Astrocyte (in vitro differentiated cells and primary cell): ENCODE measurements around the gene TNFRSF1B. TPM values are rescaled to one million over a fixed set of nuclear protein-coding genes. Genes with fewer than 3 reads are reported as not detected.

Source experiments
- DNase-seq: peaks from one replicate; pipeline ENCODE4 v3.0.0-alpha.2; 2010; ENCODE audit warnings: low read depth
- FAIRE-seq: peaks from 2 replicates; lab custom pipeline; 2011; peaks lifted over from hg19 to GRCh38; lab: Jason Lieb, UNC
- H2AFZ ChIP-seq: 2 replicates; pipeline ENCODE4 v1.6.0; 2012; ENCODE audit warnings: low read depth, low read length, inconsistent platforms
- H3K27ac ChIP-seq: 2 replicates; pipeline ENCODE4 v1.5.1; 2011; ENCODE audit warnings: low read depth, low read length, inconsistent platforms
- H3K27me3 ChIP-seq: 2 replicates; pipeline ENCODE4 v1.6.0; 2011; ENCODE audit warnings: low read length, inconsistent platforms; ENCODE audit not compliant: insufficient read depth
- H3K36me3 ChIP-seq: 2 replicates; pipeline ENCODE4 v1.5.1; 2011; ENCODE audit warnings: low read length, inconsistent platforms; ENCODE audit not compliant: insufficient read depth
- H3K4me1 ChIP-seq: 2 replicates; pipeline ENCODE4 v1.5.1; 2011; ENCODE audit warnings: low read length, inconsistent platforms; ENCODE audit not compliant: insufficient read depth
- H3K4me2 ChIP-seq: 2 replicates; pipeline ENCODE4 v1.6.0; 2012; ENCODE audit warnings: low read length, inconsistent platforms
- H3K4me3 ChIP-seq: 2 replicates; pipeline ENCODE4 v1.5.1; 2011; ENCODE audit warnings: low read depth, mild to moderate bottlenecking, low read length, inconsistent platforms; ENCODE audit not compliant: insufficient read depth
- H3K79me2 ChIP-seq: 2 replicates; pipeline ENCODE4 v1.6.0; 2012; ENCODE audit warnings: mild to moderate bottlenecking, low read length, inconsistent platforms; ENCODE audit not compliant: insufficient read depth
- H3K9ac ChIP-seq: 2 replicates; pipeline ENCODE4 v1.6.0; 2012; ENCODE audit warnings: mild to moderate bottlenecking, low read length, inconsistent platforms
- H3K9me3 ChIP-seq: 2 replicates; pipeline ENCODE4 v1.5.1; 2012; ENCODE audit warnings: low read depth, mild to moderate bottlenecking, low read length, inconsistent platforms; ENCODE audit not compliant: insufficient read depth
- H4K20me1 ChIP-seq: 2 replicates; pipeline ENCODE4 v1.6.0; 2012; ENCODE audit warnings: low read length, inconsistent platforms; ENCODE audit not compliant: insufficient read depth
- H3K27ac Mint-ChIP-seq: one replicate; pipeline ENCODE4 v1.8.0; 2021; ENCODE audit warnings: mild to moderate bottlenecking, mixed read lengths; ENCODE audit not compliant: unreplicated experiment
- H3K27me3 Mint-ChIP-seq: one replicate; pipeline ENCODE4 v1.8.0; 2021; ENCODE audit warnings: low read depth, mixed read lengths; ENCODE audit not compliant: unreplicated experiment
- H3K36me3 Mint-ChIP-seq: one replicate; pipeline ENCODE4 v1.8.0; 2021; ENCODE audit warnings: low read depth, mixed read lengths; ENCODE audit not compliant: unreplicated experiment
- H3K4me1 Mint-ChIP-seq: one replicate; pipeline ENCODE4 v1.8.0; 2021; ENCODE audit warnings: low read depth, mixed read lengths; ENCODE audit not compliant: unreplicated experiment
- H3K4me3 Mint-ChIP-seq: one replicate; pipeline ENCODE4 v1.8.0; 2021; ENCODE audit warnings: mild to moderate bottlenecking, moderate library complexity, mixed read lengths; ENCODE audit not compliant: unreplicated experiment
- H3K9me3 Mint-ChIP-seq: one replicate; pipeline ENCODE4 v1.8.0; 2021; ENCODE audit warnings: mild to moderate bottlenecking, mixed read lengths; ENCODE audit not compliant: unreplicated experiment
- EZH2 ChIP-seq: IDR thresholded peaks from 2 replicates; pipeline ENCODE4 v1.6.1; 2012; ENCODE audit warnings: mild to moderate bottlenecking, low read length, inconsistent platforms; ENCODE audit not compliant: insufficient read depth
- total RNA-seq: library from RNA; stranded (reverse); gene quantifications from 2 replicates; pipeline ENCODE4 v1.2.1, GENCODE V29; 2021
- TF ChIP-seq, protein P1 (sequence below): IDR thresholded peaks from 2 replicates; pipeline ENCODE4 v1.5.1; 2011; ENCODE audit warnings: low read depth, mild to moderate bottlenecking, inconsistent platforms, low read length, moderate library complexity; ENCODE audit not compliant: insufficient read depth

TNFRSF1B gene
- total RNA-seq, 1 donor from 2014 or later, result 0.09 TPM

DNA sequence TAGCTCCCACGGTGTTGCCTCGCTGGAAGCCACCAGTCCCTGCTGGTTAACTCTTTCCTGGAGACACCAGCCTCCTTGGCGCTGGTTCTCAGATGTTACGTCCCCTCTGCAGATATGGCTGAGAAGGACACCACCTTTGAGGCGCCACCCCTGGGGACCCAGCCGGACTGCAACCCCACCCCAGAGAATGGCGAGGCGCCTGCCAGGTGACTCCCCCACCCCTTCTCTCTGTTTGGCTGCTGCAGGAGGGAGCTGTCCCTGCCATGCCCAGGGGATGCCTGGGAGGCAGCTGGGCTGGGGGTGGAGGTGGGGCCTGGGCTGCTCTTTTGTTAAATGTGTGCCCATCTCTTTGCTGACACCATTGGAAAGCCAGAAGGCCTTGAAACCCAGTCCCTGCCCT is 43.6 kb upstream of the TNFRSF1B start:
- no peak for TF ChIP-seq EZH2
- TF ChIP-seq, protein P1, sequence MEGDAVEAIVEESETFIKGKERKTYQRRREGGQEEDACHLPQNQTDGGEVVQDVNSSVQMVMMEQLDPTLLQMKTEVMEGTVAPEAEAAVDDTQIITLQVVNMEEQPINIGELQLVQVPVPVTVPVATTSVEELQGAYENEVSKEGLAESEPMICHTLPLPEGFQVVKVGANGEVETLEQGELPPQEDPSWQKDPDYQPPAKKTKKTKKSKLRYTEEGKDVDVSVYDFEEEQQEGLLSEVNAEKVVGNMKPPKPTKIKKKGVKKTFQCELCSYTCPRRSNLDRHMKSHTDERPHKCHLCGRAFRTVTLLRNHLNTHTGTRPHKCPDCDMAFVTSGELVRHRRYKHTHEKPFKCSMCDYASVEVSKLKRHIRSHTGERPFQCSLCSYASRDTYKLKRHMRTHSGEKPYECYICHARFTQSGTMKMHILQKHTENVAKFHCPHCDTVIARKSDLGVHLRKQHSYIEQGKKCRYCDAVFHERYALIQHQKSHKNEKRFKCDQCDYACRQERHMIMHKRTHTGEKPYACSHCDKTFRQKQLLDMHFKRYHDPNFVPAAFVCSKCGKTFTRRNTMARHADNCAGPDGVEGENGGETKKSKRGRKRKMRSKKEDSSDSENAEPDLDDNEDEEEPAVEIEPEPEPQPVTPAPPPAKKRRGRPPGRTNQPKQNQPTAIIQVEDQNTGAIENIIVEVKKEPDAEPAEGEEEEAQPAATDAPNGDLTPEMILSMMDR, result no peak
- H3K27ac Mint-ChIP-seq, result no peak overlapping the region

DNA sequence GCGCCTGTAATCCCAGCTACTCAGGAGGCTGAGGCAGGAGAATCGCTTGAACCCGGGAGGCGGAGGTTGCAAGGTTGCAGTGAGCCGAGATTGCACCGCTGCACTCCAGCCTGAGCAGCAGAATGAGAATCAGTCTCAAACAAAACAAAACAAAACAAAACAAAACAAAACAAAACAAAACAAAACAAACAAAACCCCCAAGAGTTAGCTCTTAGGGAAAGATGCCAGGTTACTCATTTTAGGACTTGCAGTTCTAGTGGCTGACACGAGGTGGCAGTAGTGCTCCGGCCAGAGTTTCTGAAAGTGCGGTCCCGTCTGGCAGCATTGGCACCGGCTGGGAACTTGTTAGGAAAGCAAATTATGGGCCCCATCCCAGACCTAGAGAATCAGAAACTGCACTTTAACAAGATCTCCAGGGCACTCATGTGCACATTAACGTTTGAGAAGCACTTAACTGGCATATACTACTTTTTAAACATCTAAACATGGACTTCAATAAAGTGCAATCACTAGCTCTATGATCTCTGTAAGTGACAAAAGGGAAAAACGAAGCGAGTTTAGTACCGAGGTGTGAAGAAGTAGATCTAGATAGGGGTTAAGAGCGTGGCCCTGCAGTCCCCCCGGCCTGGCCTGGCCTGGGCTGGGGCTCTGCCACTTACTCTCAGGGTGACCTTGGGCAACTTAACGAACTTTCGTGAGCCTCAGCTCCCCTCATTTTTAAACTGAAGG is 41.9 kb upstream of the TNFRSF1B start:
- peak; percentile 15 for DNase-seq
- H3K27ac Mint-ChIP-seq, result no peak overlapping the region
- no peak for FAIRE-seq

More for the DNA sequence above, 43.6 kb upstream of the TNFRSF1B start:
- Histone ChIP-seq H3K9ac (no peak overlapping the region), H3K27me3 (peaks cover 16% of the 10 kb centered on the region), H4K20me1 (no peaks in the 10 kb centered on the region), H2AFZ (no peak overlapping the region), H3K36me3 (no peaks in the 10 kb centered on the region), H3K9me3 (no peaks in the 10 kb centered on the region), H3K4me2 (no peak overlapping the region), H3K79me2 (no peaks in the 10 kb centered on the region), H3K27ac (no peak overlapping the region), H3K4me3 (no peak overlapping the region), H3K4me1 (no peaks in the 10 kb centered on the region)
- no peaks in the 10 kb centered on the region for H3K4me1 Mint-ChIP-seq
- DNase-seq (no peak), FAIRE-seq (no peak)
- peaks cover 2% of the 10 kb centered on the region for H3K9me3 Mint-ChIP-seq
- H3K36me3 Mint-ChIP-seq, result no peaks in the 10 kb centered on the region
- no peak overlapping the region for H3K4me3 Mint-ChIP-seq
- peaks cover 56% of the 10 kb centered on the region for H3K27me3 Mint-ChIP-seq

More for the DNA sequence above, 41.9 kb upstream of the TNFRSF1B start:
- Mint-ChIP-seq H3K27me3 (peaks cover 61% of the 10 kb centered on the region), H3K9me3 (peaks cover 2% of the 10 kb centered on the region), H3K4me1 (no peaks in the 10 kb centered on the region), H3K36me3 (no peaks in the 10 kb centered on the region), H3K4me3 (no peak overlapping the region)
- Histone ChIP-seq H3K27me3 (peaks cover 16% of the 10 kb centered on the region), H3K4me3 (no peak overlapping the region), H3K4me1 (no peaks in the 10 kb centered on the region), H3K27ac (no peak overlapping the region), H3K36me3 (no peaks in the 10 kb centered on the region), H3K9ac (no peak overlapping the region), H3K79me2 (no peaks in the 10 kb centered on the region), H3K9me3 (no peaks in the 10 kb centered on the region), H4K20me1 (no peaks in the 10 kb centered on the region), H3K4me2 (no peak overlapping the region), H2AFZ (no peak overlapping the region)
- TF ChIP-seq, protein P1, result peak; percentile 98
- no peak for TF ChIP-seq EZH2
